Activated naive CD4-positive, alpha-beta T cell treated with anti-CD3 and anti-CD28 coated beads, Interleukin-2, amount 50 U/mL, for 16 hours (primary cell): ENCODE results near the gene GAP43.

Experiments used
- DNase-seq: peaks from one replicate; pipeline ENCODE4 v3.0.0-alpha.2; 2020

GAP43 gene

GRCh38 chr3:115663414-115663813 is 40.1 kb downstream of the GAP43 start:
- no peak for DNase-seq

- no peak for DNase-seq
Measured at GRCh38 chr3:115666081-115666480, 42.8 kb downstream of the GAP43 start.

- DNase-seq = no peak
Measured at GRCh38 chr3:115666920-115667737, 43.8 kb downstream of the GAP43 start.

GRCh38 chr3:115667738-115668065 is 44.4 kb downstream of the GAP43 start:
- DNase-seq = no peak

- no peak for DNase-seq
Measured at GRCh38 chr3:115670911-115671310, 47.6 kb downstream of the GAP43 start.

- DNase-seq = no peak
Measured at GRCh38 chr3:115671761-115672455, 48.6 kb downstream of the GAP43 start.

GRCh38 chr3:115673881-115674280 is 50.6 kb downstream of the GAP43 start:
- no peak for DNase-seq

- DNase-seq = no peak
Measured at GRCh38 chr3:115676336-115676735, 53.0 kb downstream of the GAP43 start.

GRCh38 chr3:115680803-115681345 is 57.6 kb downstream of the GAP43 start:
- no peak for DNase-seq

GRCh38 chr3:115681736-115682135 is 58.4 kb downstream of the GAP43 start:
- DNase-seq = no peak

GRCh38 chr3:115683305-115683704 is 60.0 kb downstream of the GAP43 start:
- DNase-seq = no peak

- no peak for DNase-seq
Measured at GRCh38 chr3:115683773-115684172, 60.5 kb downstream of the GAP43 start.

- no peak for DNase-seq
Measured at GRCh38 chr3:115685097-115685496, 61.8 kb downstream of the GAP43 start.

- no peak for DNase-seq
Measured at GRCh38 chr3:115687721-115688120, 64.4 kb downstream of the GAP43 start.

- DNase-seq = no peak
Measured at GRCh38 chr3:115688418-115688817, 65.1 kb downstream of the GAP43 start.

GRCh38 chr3:115689928-115690327 is 66.6 kb downstream of the GAP43 start:
- DNase-seq = no peak

- DNase-seq = no peak
Measured at GRCh38 chr3:115691964-115692363, 68.7 kb downstream of the GAP43 start.

- peak; percentile 58 for DNase-seq
Measured at GRCh38 chr3:115692887-115693524, 69.7 kb downstream of the GAP43 start.

GRCh38 chr3:115693868-115694267 is 70.6 kb downstream of the GAP43 start:
- DNase-seq = no peak

- DNase-seq = no peak
Measured at GRCh38 chr3:115695090-115695489, 71.8 kb downstream of the GAP43 start.

GRCh38 chr3:115697263-115698053 is 74.1 kb downstream of the GAP43 start:
- no peak for DNase-seq

GRCh38 chr3:115698851-115699591 is 75.7 kb downstream of the GAP43 start:
- no peak for DNase-seq
